GM12865 (cell line): Measurements from ENCODE around the gene CRIP3.

ENCODE experiments used
- DNase-seq: peaks from one replicate; pipeline ENCODE4 v3.0.0; 2010; ENCODE audit warnings: low read depth
- H3K4me3 ChIP-seq: 2 replicates; pipeline ENCODE4 v1.5.1; 2011; ENCODE audit warnings: mild to moderate bottlenecking, low read depth, low read length, control low read depth
- CTCF ChIP-seq: IDR thresholded peaks from 2 replicates; pipeline ENCODE4 v1.5.1; 2011; ENCODE audit warnings: low read length, control low read depth, low read depth, inconsistent platforms; ENCODE audit not compliant: insufficient read depth; ENCODE audit errors: missing control alignments

The CRIP3 gene

GRCh38 chr6:43277643-43278523 lies 30.7 kb downstream of the CRIP3 start:
- no peak overlapping the region for H3K4me3 ChIP-seq
- no peak for TF ChIP-seq CTCF
- no peak for DNase-seq

- H3K4me3 ChIP-seq, result no peak overlapping the region
- DNase-seq, result no peak
- no peak for TF ChIP-seq CTCF
These were observed 31.4 kb downstream of the CRIP3 start for GRCh38 chr6:43277306-43277642.

GRCh38 chr6:43276577-43277305 lies 31.9 kb downstream of the CRIP3 start:
- DNase-seq, result no peak
- H3K4me3 ChIP-seq, result no peak overlapping the region; the same call in 1 of the 2 replicates
- no peak for TF ChIP-seq CTCF

GRCh38 chr6:43275801-43276576 lies 32.6 kb downstream of the CRIP3 start:
- TF ChIP-seq CTCF, result no peak
- H3K4me3 ChIP-seq, result peak overlapping the region; percentile 27
- peak; percentile 62 for DNase-seq

GRCh38 chr6:43274916-43275597 lies 33.6 kb downstream of the CRIP3 start:
- DNase-seq, result no peak
- no peak for TF ChIP-seq CTCF
- peak overlapping the region; percentile 19; the same call in 1 of the 2 replicates for H3K4me3 ChIP-seq
